GM23338 (cell line): ENCODE measurements around the gene KCNH8. TPM values are rescaled to one million over a fixed set of nuclear protein-coding genes. Genes with fewer than 3 reads are reported as not detected.

Experiments
- ATAC-seq: fragments of 200-7000 bp; cut with Tn5 transposase; 3 replicates; pipeline ENCODE4 v1.9.1; 2020
- DNase-seq: peaks from one replicate; pipeline ENCODE4 v3.0.0-alpha.2; 2015; ENCODE audit warnings: low spot score
- H2AFZ ChIP-seq: fragments of 200-600 bp; sonication (generic); 2 replicates; pipeline ENCODE4 v1.8.0; 2016; ENCODE audit warnings: antibody characterized with exemption, mild to moderate bottlenecking, moderate library complexity
- H3F3A ChIP-seq: fragments of 200-600 bp; sonication (generic); replicated peaks from 2 replicates; pipeline ENCODE4 v1.8.0; 2017; ENCODE audit warnings: antibody characterized with exemption, mixed run types, low read depth
- H3K27ac ChIP-seq: fragments of 200-600 bp; sonication (generic); 2 replicates; pipeline ENCODE4 v1.6.1; 2016; ENCODE audit warnings: low read depth
- H3K27me3 ChIP-seq: fragments of 200-600 bp; sonication (generic); 2 replicates; pipeline ENCODE4 v1.8.0; 2016; ENCODE audit warnings: mild to moderate bottlenecking, mixed run types, moderate library complexity; ENCODE audit not compliant: insufficient read depth
- H3K36me3 ChIP-seq: fragments of 200-600 bp; sonication (generic); 2 replicates; pipeline ENCODE4 v1.8.0; 2016; ENCODE audit warnings: mild to moderate bottlenecking; ENCODE audit not compliant: insufficient read depth
- H3K4me1 ChIP-seq: fragments of 200-600 bp; sonication (generic); 2 replicates; pipeline ENCODE4 v1.8.0; 2016; ENCODE audit warnings: mild to moderate bottlenecking, moderate library complexity; ENCODE audit not compliant: insufficient read depth
- H3K4me2 ChIP-seq: fragments of 200-600 bp; sonication (generic); 2 replicates; pipeline ENCODE4 v1.7.1; 2017; ENCODE audit warnings: mixed run types
- H3K4me3 ChIP-seq: fragments of 200-600 bp; sonication (generic); 2 replicates; pipeline ENCODE4 v1.6.1; 2016; ENCODE audit warnings: mixed run types
- H3K79me2 ChIP-seq: fragments of 200-600 bp; sonication (generic); replicated peaks from 2 replicates; pipeline ENCODE4 v1.8.0; 2017; ENCODE audit warnings: mild to moderate bottlenecking; ENCODE audit not compliant: insufficient read depth
- H3K9me2 ChIP-seq: fragments of 200-600 bp; sonication (generic); 2 replicates; pipeline ENCODE4 v1.8.0; 2017; ENCODE audit not compliant: insufficient read depth
- H4K20me1 ChIP-seq: fragments of 200-600 bp; sonication (generic); replicated peaks from 2 replicates; pipeline ENCODE4 v1.8.0; 2017; ENCODE audit warnings: mild to moderate bottlenecking; ENCODE audit not compliant: insufficient read depth
- H3K27ac Mint-ChIP-seq: 2 replicates; pipeline ENCODE4 v1.8.0; 2020; ENCODE audit warnings: inconsistent platforms, mild to moderate bottlenecking, moderate library complexity, mixed read lengths
- H3K27me3 Mint-ChIP-seq: 3 replicates; pipeline ENCODE4 v1.8.0; 2022; ENCODE audit warnings: low read depth, mild to moderate bottlenecking, moderate library complexity, mixed read lengths, inconsistent platforms; ENCODE audit not compliant: insufficient read depth, poor library complexity
- H3K36me3 Mint-ChIP-seq: 3 replicates; pipeline ENCODE4 v1.8.0; 2021; ENCODE audit warnings: low read depth, mild to moderate bottlenecking, inconsistent platforms, moderate library complexity, mixed read lengths
- H3K4me1 Mint-ChIP-seq: 3 replicates; pipeline ENCODE4 v1.8.0; 2020; ENCODE audit warnings: mild to moderate bottlenecking, inconsistent platforms, mixed read lengths
- H3K4me3 Mint-ChIP-seq: 3 replicates; pipeline ENCODE4 v1.8.0; 2021; ENCODE audit warnings: moderate library complexity, mild to moderate bottlenecking, inconsistent platforms, mixed read lengths
- H3K9me3 Mint-ChIP-seq: 3 replicates; pipeline ENCODE4 v1.8.0; 2020; ENCODE audit warnings: moderate library complexity, mild to moderate bottlenecking, inconsistent platforms, mixed read lengths
- CREB1 ChIP-seq: fragments of 250-450 bp; sonication (Bioruptor Pico); IDR thresholded peaks from 2 replicates; pipeline ENCODE4 v1.5.0; 2020; ENCODE audit warnings: low read depth, mild to moderate bottlenecking, moderate library complexity
- CTCF ChIP-seq, 2 experiments: fragments of 200-600 bp in 1 of 2; sonication (generic) in 1 of 2; conservative IDR thresholded peaks; 2 replicates each; pipeline versions ENCODE4 v1.5.1 to v1.6.1; 2016 to 2017; ENCODE audit warnings: antibody characterized with exemption in 2 of 2, low read depth in 2 of 2, mild to moderate bottlenecking in 2 of 2, moderate library complexity in 1 of 2
- JUNB ChIP-seq: IDR thresholded peaks from one replicate; pipeline ENCODE4 v1.6.1; 2016; ENCODE audit warnings: antibody characterized with exemption; ENCODE audit not compliant: unreplicated experiment
- polyA plus RNA-seq: library from polyadenylated mRNA; unstranded; fragments of >200 nt; fragmentation: Nextera tagmentation; extraction: Ambion mirVana; gene quantifications from 2 replicates; pipeline ENCODE4 v1.2.1, GENCODE V29; 2016
- total RNA-seq: library from RNA; depleted of rRNA; stranded (reverse); fragments of >200 nt; shearing (Covaris generic); gene quantifications from 2 replicates; pipeline ENCODE4 v1.2.3, GENCODE V29; 2014
- TF ChIP-seq, protein P1 (sequence below): IDR thresholded peaks from 2 replicates; pipeline ENCODE4 v1.6.1; 2016; ENCODE audit warnings: antibody characterized with exemption
- TF ChIP-seq, protein P2 (sequence below): fragments of 250-450 bp; sonication (Bioruptor Pico); IDR thresholded peaks from 2 replicates; pipeline ENCODE4 v1.5.0; 2020; ENCODE audit warnings: mild to moderate bottlenecking, moderate library complexity

KCNH8 gene
- total and polyA plus RNA-seq, 2 experiments from 2014 or later: 1.3 to 3.4 TPM

GRCh38 chr3:19124752-19125151 lies 23.6 kb upstream of the KCNH8 start:
- Histone ChIP-seq H3K27me3 (no peaks in the 10 kb centered on the region), H4K20me1 (no peaks in the 10 kb centered on the region), H3K9me2 (peaks cover 2% of the 10 kb centered on the region; the same call in 1 of the 2 replicates), H3K36me3 (no peaks in the 10 kb centered on the region), H3K27ac (no peak overlapping the region), H2AFZ (no peak overlapping the region), H3K79me2 (no peaks in the 10 kb centered on the region), H3K4me2 (no peak overlapping the region), H3K4me3 (no peak overlapping the region), H3K4me1 (no peaks in the 10 kb centered on the region), H3F3A (no peaks in the 10 kb centered on the region)
- TF ChIP-seq, protein P1, sequence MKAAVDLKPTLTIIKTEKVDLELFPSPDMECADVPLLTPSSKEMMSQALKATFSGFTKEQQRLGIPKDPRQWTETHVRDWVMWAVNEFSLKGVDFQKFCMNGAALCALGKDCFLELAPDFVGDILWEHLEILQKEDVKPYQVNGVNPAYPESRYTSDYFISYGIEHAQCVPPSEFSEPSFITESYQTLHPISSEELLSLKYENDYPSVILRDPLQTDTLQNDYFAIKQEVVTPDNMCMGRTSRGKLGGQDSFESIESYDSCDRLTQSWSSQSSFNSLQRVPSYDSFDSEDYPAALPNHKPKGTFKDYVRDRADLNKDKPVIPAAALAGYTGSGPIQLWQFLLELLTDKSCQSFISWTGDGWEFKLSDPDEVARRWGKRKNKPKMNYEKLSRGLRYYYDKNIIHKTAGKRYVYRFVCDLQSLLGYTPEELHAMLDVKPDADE: no peak
- TF ChIP-seq, protein P2, sequence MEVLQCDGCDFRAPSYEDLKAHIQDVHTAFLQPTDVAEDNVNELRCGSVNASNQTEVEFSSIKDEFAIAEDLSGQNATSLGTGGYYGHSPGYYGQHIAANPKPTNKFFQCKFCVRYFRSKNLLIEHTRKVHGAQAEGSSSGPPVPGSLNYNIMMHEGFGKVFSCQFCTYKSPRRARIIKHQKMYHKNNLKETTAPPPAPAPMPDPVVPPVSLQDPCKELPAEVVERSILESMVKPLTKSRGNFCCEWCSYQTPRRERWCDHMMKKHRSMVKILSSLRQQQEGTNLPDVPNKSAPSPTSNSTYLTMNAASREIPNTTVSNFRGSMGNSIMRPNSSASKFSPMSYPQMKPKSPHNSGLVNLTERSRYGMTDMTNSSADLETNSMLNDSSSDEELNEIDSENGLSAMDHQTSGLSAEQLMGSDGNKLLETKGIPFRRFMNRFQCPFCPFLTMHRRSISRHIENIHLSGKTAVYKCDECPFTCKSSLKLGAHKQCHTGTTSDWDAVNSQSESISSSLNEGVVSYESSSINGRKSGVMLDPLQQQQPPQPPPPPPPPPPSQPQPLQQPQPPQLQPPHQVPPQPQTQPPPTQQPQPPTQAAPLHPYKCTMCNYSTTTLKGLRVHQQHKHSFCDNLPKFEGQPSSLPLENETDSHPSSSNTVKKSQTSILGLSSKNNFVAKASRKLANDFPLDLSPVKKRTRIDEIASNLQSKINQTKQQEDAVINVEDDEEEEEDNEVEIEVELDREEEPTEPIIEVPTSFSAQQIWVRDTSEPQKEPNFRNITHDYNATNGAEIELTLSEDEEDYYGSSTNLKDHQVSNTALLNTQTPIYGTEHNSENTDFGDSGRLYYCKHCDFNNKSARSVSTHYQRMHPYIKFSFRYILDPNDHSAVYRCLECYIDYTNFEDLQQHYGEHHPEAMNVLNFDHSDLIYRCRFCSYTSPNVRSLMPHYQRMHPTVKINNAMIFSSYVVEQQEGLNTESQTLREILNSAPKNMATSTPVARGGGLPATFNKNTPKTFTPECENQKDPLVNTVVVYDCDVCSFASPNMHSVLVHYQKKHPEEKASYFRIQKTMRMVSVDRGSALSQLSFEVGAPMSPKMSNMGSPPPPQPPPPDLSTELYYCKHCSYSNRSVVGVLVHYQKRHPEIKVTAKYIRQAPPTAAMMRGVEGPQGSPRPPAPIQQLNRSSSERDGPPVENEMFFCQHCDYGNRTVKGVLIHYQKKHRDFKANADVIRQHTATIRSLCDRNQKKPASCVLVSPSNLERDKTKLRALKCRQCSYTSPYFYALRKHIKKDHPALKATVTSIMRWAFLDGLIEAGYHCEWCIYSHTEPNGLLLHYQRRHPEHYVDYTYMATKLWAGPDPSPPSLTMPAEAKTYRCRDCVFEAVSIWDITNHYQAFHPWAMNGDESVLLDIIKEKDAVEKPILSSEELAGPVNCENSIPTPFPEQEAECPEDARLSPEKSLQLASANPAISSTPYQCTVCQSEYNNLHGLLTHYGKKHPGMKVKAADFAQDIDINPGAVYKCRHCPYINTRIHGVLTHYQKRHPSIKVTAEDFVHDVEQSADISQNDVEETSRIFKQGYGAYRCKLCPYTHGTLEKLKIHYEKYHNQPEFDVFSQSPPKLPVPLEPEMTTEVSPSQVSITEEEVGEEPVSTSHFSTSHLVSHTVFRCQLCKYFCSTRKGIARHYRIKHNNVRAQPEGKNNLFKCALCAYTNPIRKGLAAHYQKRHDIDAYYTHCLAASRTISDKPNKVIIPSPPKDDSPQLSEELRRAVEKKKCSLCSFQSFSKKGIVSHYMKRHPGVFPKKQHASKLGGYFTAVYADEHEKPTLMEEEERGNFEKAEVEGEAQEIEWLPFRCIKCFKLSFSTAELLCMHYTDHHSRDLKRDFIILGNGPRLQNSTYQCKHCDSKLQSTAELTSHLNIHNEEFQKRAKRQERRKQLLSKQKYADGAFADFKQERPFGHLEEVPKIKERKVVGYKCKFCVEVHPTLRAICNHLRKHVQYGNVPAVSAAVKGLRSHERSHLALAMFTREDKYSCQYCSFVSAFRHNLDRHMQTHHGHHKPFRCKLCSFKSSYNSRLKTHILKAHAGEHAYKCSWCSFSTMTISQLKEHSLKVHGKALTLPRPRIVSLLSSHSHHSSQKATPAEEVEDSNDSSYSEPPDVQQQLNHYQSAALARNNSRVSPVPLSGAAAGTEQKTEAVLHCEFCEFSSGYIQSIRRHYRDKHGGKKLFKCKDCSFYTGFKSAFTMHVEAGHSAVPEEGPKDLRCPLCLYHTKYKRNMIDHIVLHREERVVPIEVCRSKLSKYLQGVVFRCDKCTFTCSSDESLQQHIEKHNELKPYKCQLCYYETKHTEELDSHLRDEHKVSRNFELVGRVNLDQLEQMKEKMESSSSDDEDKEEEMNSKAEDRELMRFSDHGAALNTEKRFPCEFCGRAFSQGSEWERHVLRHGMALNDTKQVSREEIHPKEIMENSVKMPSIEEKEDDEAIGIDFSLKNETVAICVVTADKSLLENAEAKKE (CRISPR knock-in tag): no peak
- Mint-ChIP-seq H3K27ac (no peak overlapping the region), H3K9me3 (no peaks in the 10 kb centered on the region), H3K36me3 (no peaks in the 10 kb centered on the region), H3K4me3 (no peak overlapping the region), H3K4me1 (peaks cover 6% of the 10 kb centered on the region; the same call in 2 of the 3 replicates), H3K27me3 (no peaks in the 10 kb centered on the region)
- ATAC-seq (no peak), DNase-seq (no peak)

DNA sequence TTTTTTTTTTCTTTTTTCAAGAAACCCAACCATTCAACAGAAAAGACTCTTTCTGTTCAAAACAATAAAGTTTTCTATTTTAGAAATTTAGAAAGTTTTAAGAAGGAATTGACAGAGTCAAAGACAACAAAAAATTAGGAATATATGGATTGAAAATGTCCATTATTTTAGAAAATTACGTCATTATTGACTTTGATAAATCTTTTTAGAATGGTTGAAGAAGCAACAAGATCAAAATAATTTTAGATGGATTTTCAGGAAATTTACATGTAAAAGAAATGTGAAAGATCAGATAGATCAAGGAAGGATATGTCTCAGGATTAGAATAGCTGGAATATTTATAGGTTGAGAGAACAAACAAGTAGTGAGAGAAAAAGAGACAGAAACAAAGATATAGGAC lies 8.4 kb upstream of the KCNH8 start:
- Histone ChIP-seq H3K9me2 (no peaks in the 10 kb centered on the region; the same call in 1 of the 2 replicates), H3K27ac (no peak overlapping the region), H3K27me3 (no peaks in the 10 kb centered on the region), H3K4me3 (no peak overlapping the region), H2AFZ (no peak overlapping the region), H3K79me2 (no peaks in the 10 kb centered on the region), H3F3A (no peaks in the 10 kb centered on the region), H3K4me2 (no peak overlapping the region), H4K20me1 (no peaks in the 10 kb centered on the region), H3K36me3 (no peaks in the 10 kb centered on the region), H3K4me1 (peaks cover 17% of the 10 kb centered on the region)
- Mint-ChIP-seq H3K9me3 (no peaks in the 10 kb centered on the region), H3K4me3 (no peak overlapping the region), H3K36me3 (no peaks in the 10 kb centered on the region), H3K27me3 (no peaks in the 10 kb centered on the region), H3K27ac (no peak overlapping the region), H3K4me1 (peaks cover 17% of the 10 kb centered on the region)
- no peak for DNase-seq
- no peak for TF ChIP-seq JUNB
- no peak for TF ChIP-seq CREB1 (CRISPR knock-in tag)
- TF ChIP-seq CTCF (conservative IDR thresholded peaks at IDR 0.05; ENCODE audit: low read depth in 2 of 2): no peak
- ATAC-seq: no peak
